Activated naive CD8-positive, alpha-beta T cell treated with anti-CD3 and anti-CD28 coated beads, Interleukin-2, amount 50 U/mL, for 24 hours (primary cell): ENCODE measurements around the gene TLR9.

ENCODE experiments used
- ATAC-seq: fragments of 150-1000 bp; cut with Tn5 transposase; one replicate; pipeline ENCODE4 v1.10.0; 2021
- DNase-seq: peaks from one replicate; pipeline ENCODE4 v3.0.0; 2021
- H3K27ac Mint-ChIP-seq: one replicate; pipeline ENCODE4 v1.8.0; 2021; ENCODE audit warnings: mild to moderate bottlenecking, mixed read lengths
- H3K27me3 Mint-ChIP-seq: one replicate; pipeline ENCODE4 v1.8.0; 2021; ENCODE audit warnings: mixed read lengths
- H3K36me3 Mint-ChIP-seq: one replicate; pipeline ENCODE4 v1.8.0; 2021; ENCODE audit warnings: low read depth, mixed read lengths
- H3K4me1 Mint-ChIP-seq: one replicate; pipeline ENCODE4 v1.8.0; 2021; ENCODE audit warnings: mixed read lengths
- H3K4me3 Mint-ChIP-seq: one replicate; pipeline ENCODE4 v1.8.0; 2021; ENCODE audit warnings: mild to moderate bottlenecking, moderate library complexity, mixed read lengths
- H3K9me3 Mint-ChIP-seq: one replicate; pipeline ENCODE4 v1.8.0; 2021; ENCODE audit warnings: mixed read lengths

TLR9 gene

DNA sequence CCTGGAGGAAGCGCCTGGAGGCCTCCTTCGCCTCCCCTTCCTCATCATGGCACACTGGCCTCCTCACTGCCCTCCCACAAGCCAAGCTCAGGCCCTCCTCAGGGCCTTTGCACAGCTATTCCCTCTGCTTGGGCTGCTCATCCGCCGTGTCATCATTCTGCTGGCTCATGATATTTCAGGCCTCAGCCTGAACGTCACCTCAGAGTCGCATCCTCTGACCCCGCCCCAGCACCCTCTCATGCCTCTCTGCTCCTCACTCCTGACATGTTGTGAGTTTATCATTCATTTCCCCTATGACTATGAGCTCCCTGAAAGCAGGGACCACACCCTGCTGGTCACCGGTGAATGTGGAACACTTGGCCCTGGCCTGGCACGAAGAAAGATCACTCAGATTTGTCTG lies 50.5 kb downstream of the TLR9 start:
- ATAC-seq (no peak), DNase-seq (no peak)
- Mint-ChIP-seq H3K9me3 (no peaks in the 10 kb centered on the region), H3K27ac (no peak overlapping the region), H3K4me1 (peaks cover 2% of the 10 kb centered on the region), H3K36me3 (no peaks in the 10 kb centered on the region), H3K27me3 (no peaks in the 10 kb centered on the region), H3K4me3 (no peak overlapping the region)

DNA sequence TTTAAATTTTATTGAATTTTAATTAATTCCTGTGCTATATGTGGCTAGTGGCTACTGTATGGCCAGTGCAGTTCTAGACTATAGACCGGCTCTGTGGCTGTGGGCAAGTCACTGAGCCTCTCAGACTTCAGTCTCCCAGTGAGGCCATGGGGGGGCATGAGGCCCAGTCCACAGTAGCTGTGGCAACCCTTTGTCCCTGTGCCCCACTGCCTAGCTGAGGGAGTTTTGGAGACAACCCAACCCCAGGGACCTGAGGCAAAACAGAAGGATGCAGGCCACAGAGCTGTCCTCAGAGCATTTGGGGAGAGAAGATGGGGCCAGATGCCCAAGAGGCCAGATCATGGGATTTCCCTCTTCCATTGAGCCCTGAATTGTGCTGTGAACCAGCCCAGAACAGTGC lies 52.3 kb downstream of the TLR9 start:
- H3K36me3 Mint-ChIP-seq: no peaks in the 10 kb centered on the region
- peaks cover 2% of the 10 kb centered on the region for H3K4me1 Mint-ChIP-seq
- no peaks in the 10 kb centered on the region for H3K9me3 Mint-ChIP-seq
- ATAC-seq (no peak), DNase-seq (no peak)
- no peaks in the 10 kb centered on the region for H3K27me3 Mint-ChIP-seq
- no peak overlapping the region for H3K27ac Mint-ChIP-seq
- no peak overlapping the region for H3K4me3 Mint-ChIP-seq

DNA sequence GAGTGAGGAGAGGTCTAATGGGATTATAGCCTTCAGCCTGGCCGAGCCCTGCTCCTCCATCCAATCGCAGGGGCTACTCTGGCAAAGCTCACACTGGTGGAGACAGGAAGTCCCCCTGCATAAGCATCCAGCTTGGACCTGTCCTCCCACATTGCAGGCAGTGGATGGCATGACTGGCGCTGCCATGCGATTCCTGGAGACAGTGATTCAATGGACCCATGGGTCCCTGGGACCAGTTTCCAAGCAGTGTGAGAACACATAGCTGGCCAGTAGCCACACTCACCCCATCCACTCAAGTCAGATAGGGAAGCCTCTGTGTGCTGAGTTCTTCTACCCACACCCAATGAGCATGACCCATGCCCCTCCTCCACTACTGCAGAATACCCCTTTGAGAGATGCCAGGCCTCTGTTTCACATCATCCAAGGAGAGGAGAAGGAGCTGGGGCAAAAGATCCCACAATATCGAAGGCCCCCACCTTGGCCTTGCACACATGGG lies 53.1 kb downstream of the TLR9 start:
- Mint-ChIP-seq H3K36me3 (no peaks in the 10 kb centered on the region), H3K4me1 (peaks cover 2% of the 10 kb centered on the region), H3K27me3 (no peaks in the 10 kb centered on the region), H3K9me3 (no peaks in the 10 kb centered on the region), H3K4me3 (no peak overlapping the region), H3K27ac (no peak overlapping the region)
- ATAC-seq (no peak), DNase-seq (no peak)

DNA sequence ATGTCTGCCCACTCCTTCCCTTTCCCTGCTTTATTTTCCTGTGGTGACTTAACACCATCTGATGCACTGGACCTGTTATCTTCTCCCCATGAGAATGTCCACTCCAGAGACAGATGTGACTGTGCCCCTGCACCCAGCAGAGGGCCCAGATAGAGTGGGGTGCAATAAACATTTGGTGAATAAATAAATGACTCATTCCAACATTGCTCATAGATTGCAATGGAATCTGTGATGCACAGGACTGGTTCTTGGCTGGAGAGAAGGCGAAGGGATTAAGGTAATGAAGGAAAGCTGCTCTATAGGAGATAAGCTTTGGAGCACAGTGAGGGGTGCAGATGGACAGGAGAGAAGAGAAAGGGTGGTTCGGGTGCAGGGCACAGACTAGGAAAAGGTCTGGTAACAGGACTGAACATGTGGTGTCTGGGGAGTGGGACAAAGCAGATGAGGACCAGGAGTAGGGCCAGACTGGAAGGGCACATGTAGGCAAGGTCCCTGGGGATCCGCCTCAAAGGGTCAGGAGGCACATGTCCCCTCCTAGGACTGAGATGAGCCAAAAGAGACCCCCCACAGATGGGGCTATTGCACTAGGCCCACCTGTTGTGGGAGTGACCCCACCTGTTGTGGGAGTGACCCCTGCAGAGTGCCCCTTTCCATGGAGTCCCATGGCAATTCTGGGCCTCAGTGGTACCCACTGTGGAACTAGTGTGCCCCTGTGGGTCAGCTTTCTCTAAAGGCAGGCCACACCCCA lies 53.8 kb downstream of the TLR9 start:
- peaks cover 2% of the 10 kb centered on the region for H3K4me1 Mint-ChIP-seq
- ATAC-seq (peak; percentile 45), DNase-seq (no peak)
- no peak overlapping the region for H3K4me3 Mint-ChIP-seq
- H3K36me3 Mint-ChIP-seq: no peaks in the 10 kb centered on the region
- no peaks in the 10 kb centered on the region for H3K27me3 Mint-ChIP-seq
- no peaks in the 10 kb centered on the region for H3K9me3 Mint-ChIP-seq
- no peak overlapping the region for H3K27ac Mint-ChIP-seq
